Stimulated activated CD8-positive, alpha-beta memory T cell treated with anti-CD3 and anti-CD28 coated beads, Interleukin-7, amount 100 ng/mL, for 24 hours (primary cell): ENCODE measurements around the gene PLIN4.
"Not testable (repeated sequence)": the region's sequence is repeated elsewhere in the genome, so short reads cannot be mapped to it uniquely, and the experiment has no call there.

Experiments
- DNase-seq: peaks from one replicate; pipeline ENCODE4 v3.0.0-alpha.2; 2020; ENCODE audit warnings: low read depth

PLIN4 gene

GRCh38 chr19:4543842-4544647 is 25.8 kb upstream of the PLIN4 start:
- no peak for DNase-seq

GRCh38 chr19:4542896-4543841 is 24.9 kb upstream of the PLIN4 start:
- no peak for DNase-seq

GRCh38 chr19:4541806-4542145 is 23.5 kb upstream of the PLIN4 start:
- DNase-seq = not testable (repeated sequence)

GRCh38 chr19:4541114-4541805 is 23.0 kb upstream of the PLIN4 start:
- no peak for DNase-seq

GRCh38 chr19:4539693-4540581 is 21.7 kb upstream of the PLIN4 start, which contains the start of gene LRG1:
Gene LRG1 (minus strand): TSS chr19:4540036. CDS start chr19:4540013, 23 bp downstream.
- DNase-seq = no peak

GRCh38 chr19:4539169-4539692 is 20.9 kb upstream of the PLIN4 start:
- DNase-seq = no peak

GRCh38 chr19:4538601-4538954 is 20.3 kb upstream of the PLIN4 start:
- no peak for DNase-seq

- DNase-seq = no peak
Measured at GRCh38 chr19:4537953-4538600, 19.8 kb upstream of the PLIN4 start.

- DNase-seq = no peak
Measured at GRCh38 chr19:4536798-4537197, 18.5 kb upstream of the PLIN4 start.

- DNase-seq = peak; percentile 28
Measured at GRCh38 chr19:4534836-4535658, 16.8 kb upstream of the PLIN4 start, which contains the start of gene PLIN5. Gene PLIN5 (minus strand): TSS chr19:4535224. CDS start chr19:4534074, 1,150 bp downstream.

GRCh38 chr19:4533835-4534424 is 15.6 kb upstream of the PLIN4 start:
- no peak for DNase-seq

GRCh38 chr19:4533334-4533733 is 15.0 kb upstream of the PLIN4 start:
- DNase-seq = no peak

GRCh38 chr19:4531562-4532165 is 13.4 kb upstream of the PLIN4 start:
- no peak for DNase-seq

- DNase-seq = no peak
Measured at GRCh38 chr19:4529924-4530522, 11.7 kb upstream of the PLIN4 start.

GRCh38 chr19:4528843-4529242 is 10.6 kb upstream of the PLIN4 start:
- DNase-seq = no peak

GRCh38 chr19:4527377-4527776 is 9.1 kb upstream of the PLIN4 start:
- not testable (repeated sequence) for DNase-seq

- no peak for DNase-seq
Measured at GRCh38 chr19:4525563-4526002, 7.3 kb upstream of the PLIN4 start.
